HG02973 (cell line): ENCODE data around the gene PPFIA2.
"Not testable (repeated sequence)": the region's sequence is repeated elsewhere in the genome, so short reads cannot be mapped to it uniquely, and the experiment has no call there.

Experiments used
- ATAC-seq: cut with Tn5 transposase; IDR thresholded peaks from one replicate; pipeline ENCODE4 v1.9.1; 2021; ENCODE audit warnings: moderate library complexity; ENCODE audit not compliant: unreplicated experiment

The PPFIA2 gene

DNA sequence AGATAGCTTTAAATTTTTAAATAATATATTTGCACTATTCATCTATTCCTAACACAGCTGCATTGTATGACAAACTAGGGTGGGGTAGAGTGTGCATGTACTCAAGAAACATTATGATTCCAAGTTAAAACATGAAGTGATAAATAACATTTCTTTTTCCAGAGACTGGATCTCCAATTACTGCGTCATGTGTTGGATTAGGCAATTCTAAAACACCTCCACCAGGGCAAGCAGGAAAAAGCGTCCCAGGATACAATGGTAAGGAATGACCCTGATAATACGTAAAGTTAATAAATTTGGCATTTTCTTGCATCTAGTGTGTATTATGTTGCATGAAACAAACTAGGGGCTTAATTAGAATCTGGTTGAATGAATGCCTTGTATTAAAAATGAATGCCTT is 542.4 kb downstream of the PPFIA2 start:
- no peak for ATAC-seq

DNA sequence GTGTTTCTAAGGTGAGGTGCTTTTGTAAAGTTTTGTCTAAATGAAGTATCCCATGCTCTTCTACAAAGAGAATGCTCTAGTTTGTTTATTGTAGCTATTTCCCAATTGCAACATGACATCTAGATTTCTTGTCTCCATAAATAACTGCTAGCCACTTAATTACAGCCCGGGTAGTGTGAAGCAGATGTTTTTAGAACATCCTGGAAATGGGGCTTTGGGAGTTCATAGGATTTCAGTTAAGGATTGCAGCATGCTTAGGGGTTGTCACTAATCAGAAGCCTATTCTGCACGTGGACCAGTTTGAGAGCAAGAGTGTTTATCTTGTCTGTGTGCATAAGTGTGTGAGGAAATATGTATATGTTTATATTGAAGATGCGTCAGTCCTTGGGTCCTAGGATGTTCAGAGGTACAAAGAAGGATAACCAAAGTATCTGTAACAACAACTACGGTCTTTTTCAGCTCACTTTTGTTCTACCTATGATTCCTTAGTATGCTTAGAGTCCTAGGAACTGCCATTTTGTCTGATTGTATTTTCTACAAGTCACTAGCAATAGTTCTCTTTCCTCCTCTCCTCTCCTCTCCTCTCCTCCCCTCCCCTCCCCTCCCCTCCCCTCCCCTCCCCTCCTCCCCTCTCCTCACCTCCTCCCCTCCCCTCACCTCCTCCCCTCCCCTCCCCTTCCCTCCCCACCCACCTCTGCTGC is 546.0 kb downstream of the PPFIA2 start:
- ATAC-seq, result no peak

DNA sequence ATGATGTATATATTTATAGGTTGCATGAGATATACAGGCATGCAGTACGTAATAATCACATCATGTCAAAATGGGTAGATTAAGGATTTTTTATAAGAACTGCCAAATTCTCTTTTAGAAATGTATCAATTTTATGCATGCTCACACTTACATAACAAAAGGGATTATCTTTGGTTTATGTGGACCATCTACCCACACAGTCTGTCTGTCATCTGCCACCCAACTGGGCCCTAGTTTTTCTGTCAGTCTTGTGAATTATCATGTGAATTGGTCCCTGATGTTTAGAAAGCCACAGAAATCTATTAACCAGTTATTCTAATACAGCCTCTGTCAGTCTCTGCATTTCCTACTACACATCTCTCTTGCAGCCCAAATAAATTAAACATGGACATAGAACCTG is 547.8 kb downstream of the PPFIA2 start:
- no peak for ATAC-seq

DNA sequence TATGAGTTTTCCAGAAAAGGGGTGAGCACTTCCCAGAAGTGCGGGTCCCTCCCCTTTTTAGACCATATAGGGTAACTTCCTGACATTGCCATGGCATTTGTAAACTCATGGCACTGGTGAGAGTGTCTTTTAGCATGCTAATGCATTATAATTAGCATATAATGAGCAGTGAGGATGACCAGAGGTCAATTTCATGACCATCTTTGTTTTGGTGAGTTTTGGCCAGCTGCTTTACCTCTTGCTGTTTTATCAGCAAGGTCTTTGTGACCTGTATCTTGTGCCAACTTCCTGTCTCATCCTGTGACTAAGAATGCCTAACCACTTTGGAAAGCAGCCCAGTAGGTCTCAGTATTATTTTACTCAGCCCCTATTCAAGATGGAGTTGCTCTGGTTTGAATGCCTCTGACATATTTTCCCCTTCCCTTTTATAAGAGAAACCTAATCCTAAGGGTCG is 549.4 kb downstream of the PPFIA2 start:
- ATAC-seq, result not testable (repeated sequence)

DNA sequence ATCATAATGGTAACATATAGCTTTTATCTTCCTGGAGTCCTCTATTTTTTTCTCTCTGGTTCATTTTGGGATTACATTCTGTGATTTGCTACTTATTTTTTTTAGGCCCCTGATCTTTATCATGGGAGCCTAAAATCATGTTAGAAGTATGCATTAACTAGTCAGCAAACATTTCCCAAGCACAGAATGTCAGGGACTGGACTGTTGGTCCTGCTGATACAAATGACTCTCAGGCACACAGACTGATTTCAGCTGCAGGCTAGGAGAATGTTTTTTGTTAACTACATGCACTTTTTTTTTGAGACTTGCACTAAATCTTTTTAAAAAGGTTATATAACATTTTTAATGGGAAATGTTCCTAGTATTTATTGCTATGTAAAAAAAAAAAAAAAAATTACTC is 550.1 kb downstream of the PPFIA2 start:
- no peak for ATAC-seq

DNA sequence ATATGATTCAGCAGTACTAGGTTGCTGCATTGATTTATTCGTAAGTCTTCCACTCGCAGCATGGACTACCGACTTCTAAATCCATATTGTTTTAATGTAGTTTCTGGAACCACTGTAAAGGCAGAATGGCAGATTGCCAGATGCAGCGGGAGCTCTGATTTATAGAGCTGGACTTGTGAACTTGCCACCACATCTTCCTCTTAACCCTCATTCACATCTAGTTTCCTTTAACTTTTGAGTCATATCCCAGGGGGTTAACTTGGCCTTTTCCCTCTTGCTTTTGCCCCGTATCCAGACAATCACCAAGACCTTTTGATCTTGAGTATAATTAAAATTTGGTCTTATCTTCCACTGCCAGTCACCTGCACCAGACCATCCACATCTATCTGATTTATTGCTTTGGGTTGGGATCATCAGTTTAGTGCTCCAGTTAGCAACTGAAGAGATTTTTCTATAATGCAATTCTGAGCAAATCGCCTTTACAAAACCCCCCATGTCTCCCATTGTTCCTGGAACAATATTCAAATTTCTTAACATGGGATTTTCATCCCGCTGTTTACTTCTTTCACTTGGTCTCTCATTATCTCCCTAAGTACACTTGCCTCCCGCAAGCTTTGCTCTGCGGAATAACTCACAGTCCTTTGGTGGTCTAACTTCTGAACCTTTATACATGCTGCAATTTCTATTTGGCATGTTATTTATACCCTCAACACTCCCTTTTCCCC is 550.8 kb downstream of the PPFIA2 start:
- no peak for ATAC-seq
